WERI-Rb-1 (cell line): ENCODE measurements around the gene CYP4Z1.

Experiments used
- DNase-seq: peaks from one replicate; pipeline ENCODE4 v3.0.0-alpha.2; 2020
- H3K27ac ChIP-seq: fragments of 250-450 bp; sonication (Bioruptor Pico); 2 replicates; pipeline ENCODE4 v1.5.1; 2020; ENCODE audit warnings: mild to moderate bottlenecking, moderate library complexity
- H3K27me3 ChIP-seq: fragments of 250-450 bp; sonication (Bioruptor Pico); 2 replicates; pipeline ENCODE4 v1.5.1; 2021; ENCODE audit warnings: mild to moderate bottlenecking, low read depth, moderate library complexity; ENCODE audit not compliant: insufficient read depth, severe bottlenecking
- H3K36me3 ChIP-seq: fragments of 250-450 bp; sonication (Bioruptor Pico); 2 replicates; pipeline ENCODE4 v1.5.1; 2020; ENCODE audit warnings: mild to moderate bottlenecking, moderate library complexity
- H3K4me3 ChIP-seq: 2 replicates; pipeline ENCODE4 v1.5.1; 2011; ENCODE audit warnings: low read depth, mild to moderate bottlenecking, control low read depth, low read length
- H3K9me3 ChIP-seq: fragments of 250-450 bp; sonication (Bioruptor Pico); 2 replicates; pipeline ENCODE4 v1.5.1; 2021; ENCODE audit warnings: mild to moderate bottlenecking, moderate library complexity; ENCODE audit not compliant: severe bottlenecking
- CTCF ChIP-seq: IDR thresholded peaks from 2 replicates; pipeline ENCODE4 v1.5.1; 2011; ENCODE audit warnings: low read depth, mild to moderate bottlenecking, control low read depth, inconsistent platforms, low read length

The CYP4Z1 gene, protein sequence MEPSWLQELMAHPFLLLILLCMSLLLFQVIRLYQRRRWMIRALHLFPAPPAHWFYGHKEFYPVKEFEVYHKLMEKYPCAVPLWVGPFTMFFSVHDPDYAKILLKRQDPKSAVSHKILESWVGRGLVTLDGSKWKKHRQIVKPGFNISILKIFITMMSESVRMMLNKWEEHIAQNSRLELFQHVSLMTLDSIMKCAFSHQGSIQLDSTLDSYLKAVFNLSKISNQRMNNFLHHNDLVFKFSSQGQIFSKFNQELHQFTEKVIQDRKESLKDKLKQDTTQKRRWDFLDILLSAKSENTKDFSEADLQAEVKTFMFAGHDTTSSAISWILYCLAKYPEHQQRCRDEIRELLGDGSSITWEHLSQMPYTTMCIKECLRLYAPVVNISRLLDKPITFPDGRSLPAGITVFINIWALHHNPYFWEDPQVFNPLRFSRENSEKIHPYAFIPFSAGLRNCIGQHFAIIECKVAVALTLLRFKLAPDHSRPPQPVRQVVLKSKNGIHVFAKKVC

DNA sequence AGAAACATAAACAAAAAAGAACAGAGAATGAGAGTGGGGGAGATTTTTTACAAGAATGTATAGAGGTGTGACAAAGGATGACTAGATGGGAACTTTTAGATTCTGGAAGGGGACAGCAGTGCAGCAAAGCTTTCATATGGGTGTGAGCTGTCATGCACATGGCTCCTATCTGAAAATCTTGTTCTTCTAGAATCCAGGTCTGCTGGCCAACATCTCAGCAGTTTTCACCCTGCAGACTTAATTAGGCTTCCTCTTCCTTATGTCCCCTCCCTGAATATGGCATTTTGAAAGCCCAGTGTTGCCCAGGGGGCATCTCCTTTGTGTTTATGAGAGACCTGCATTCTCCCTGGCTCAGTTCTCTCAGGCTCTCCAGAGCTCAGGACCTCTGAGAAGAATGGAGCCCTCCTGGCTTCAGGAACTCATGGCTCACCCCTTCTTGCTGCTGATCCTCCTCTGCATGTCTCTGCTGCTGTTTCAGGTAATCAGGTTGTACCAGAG is at the start of gene CYP4Z1:
CYP4Z1 (plus strand) TSS at position 135 of the 498 bp plus-strand sequence; CDS start at position 395, 260 bp downstream.
- no peak within 1 kb of the TSS for H3K27ac ChIP-seq
- H3K9me3 ChIP-seq = no peaks in the 10 kb centered on the region
- H3K27me3 ChIP-seq = no peaks in the 10 kb centered on the region
- DNase-seq = no peak
- no peak for TF ChIP-seq CTCF
- no peak within 1 kb of the TSS for H3K4me3 ChIP-seq
- no peaks in the 10 kb centered on the region for H3K36me3 ChIP-seq

DNA sequence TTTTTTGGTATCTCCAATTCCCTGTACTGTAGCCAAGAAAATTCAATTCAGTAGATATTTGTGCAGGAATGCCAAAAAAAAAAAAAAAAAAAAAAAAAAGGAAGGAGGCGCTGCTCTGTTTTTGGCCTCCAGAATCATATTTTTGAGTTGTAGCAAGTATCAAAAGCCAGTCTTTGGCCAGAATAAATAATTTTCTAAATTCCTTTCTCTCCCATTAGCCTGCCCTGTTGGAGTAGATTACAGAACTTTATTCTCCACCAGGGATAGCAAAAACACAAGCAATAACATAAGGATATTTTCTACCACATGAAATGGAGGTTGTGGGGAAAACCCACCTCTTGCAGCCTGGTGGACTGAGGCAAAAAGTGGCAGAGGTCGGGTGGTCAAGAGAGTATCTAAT is 46.0 kb upstream of the CYP4Z1 start:
- peaks cover 11% of the 10 kb centered on the region for H3K27me3 ChIP-seq
- H3K9me3 ChIP-seq = no peaks in the 10 kb centered on the region
- no peak for DNase-seq
- H3K4me3 ChIP-seq = no peak overlapping the region
- no peaks in the 10 kb centered on the region for H3K36me3 ChIP-seq
- H3K27ac ChIP-seq = no peak overlapping the region
- no peak for TF ChIP-seq CTCF

DNA sequence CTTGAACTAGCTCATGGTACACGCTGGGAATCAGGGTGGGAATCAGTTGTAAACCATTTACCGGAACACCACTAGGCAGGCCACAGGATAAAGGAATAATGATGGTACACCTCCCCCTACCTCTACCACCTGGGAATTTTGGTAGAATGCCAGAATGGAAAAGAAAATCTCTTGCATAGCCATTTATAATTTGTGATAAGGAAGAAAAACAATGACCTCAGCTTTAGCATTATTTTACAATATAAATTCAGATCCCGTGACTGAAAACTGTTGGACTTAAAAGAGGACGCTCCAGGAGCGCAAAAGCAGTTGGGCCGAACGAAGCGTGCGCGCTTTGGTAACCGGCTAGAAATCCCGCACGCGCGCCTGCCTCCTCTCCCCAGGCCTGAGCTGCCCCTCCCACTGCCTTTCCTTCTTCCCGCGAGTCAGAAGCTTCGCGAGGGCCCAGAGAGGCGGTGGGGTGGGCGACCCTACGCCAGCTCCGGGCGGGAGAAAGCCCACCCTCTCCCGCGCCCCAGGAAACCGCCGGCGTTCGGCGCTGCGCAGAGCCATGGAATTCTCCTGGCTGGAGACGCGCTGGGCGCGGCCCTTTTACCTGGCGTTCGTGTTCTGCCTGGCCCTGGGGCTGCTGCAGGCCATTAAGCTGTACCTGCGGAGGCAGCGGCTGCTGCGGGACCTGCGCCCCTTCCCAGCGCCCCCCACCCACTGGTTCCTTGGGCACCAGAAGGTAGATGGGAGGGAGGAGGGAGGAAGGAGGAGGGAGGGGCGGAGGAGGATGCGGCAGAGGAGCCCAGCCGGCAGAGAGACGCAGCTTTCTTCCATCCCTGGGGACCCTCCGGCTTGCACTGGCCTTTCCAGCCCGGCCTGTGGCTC is 43.5 kb upstream of the CYP4Z1 start, which contains the start of gene CYP4X1:
CYP4X1 (plus strand) TSS at position 402 of the 873 bp plus-strand sequence; CDS start at position 551, 149 bp downstream.
- Histone ChIP-seq H3K4me3 (peak within 1 kb of the TSS; percentile 38), H3K9me3 (no peaks in the 10 kb centered on the region), H3K27me3 (peaks cover 11% of the 10 kb centered on the region), H3K36me3 (no peaks in the 10 kb centered on the region), H3K27ac (no peak within 1 kb of the TSS)
- TF ChIP-seq CTCF = no peak
- no peak for DNase-seq

DNA sequence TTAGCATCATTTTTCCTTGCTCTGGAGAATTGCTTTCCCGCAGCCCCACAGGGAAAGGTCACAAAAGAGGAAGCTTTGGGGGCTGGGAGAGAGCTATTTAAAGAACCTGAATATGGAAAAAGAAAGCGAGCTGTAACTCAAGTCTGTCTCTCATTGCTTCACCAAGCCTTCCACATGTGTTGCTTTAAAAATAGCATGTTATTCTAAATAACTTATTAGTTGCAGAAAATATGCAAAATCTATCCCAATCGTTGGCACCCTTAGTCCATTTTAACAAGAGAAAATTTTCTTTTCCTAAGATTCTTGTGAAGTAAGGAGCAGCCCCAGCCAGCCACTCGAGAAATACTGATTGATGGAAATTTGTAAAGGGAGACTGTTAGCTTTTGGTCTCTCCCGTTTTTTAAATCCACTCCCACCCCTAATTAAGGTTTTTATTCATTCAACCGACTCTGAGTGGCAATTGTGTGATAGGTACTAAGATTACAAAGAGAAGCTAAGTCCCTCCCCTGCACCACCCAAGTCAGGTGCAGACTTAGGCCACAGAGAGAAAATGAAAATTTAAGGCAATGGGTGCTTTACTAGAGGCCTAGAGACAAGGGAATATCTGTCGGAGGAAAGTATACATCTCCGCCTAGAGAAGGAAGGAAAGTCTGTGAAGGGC is 42.8 kb upstream of the CYP4Z1 start:
- peak overlapping the region; percentile 38; the same call in 1 of the 2 replicates for H3K4me3 ChIP-seq
- DNase-seq = no peak
- no peaks in the 10 kb centered on the region for H3K36me3 ChIP-seq
- no peak for TF ChIP-seq CTCF
- no peaks in the 10 kb centered on the region for H3K9me3 ChIP-seq
- no peak overlapping the region for H3K27ac ChIP-seq
- H3K27me3 ChIP-seq = peaks cover 11% of the 10 kb centered on the region

- Histone ChIP-seq H3K27ac (no peak overlapping the region), H3K27me3 (no peaks in the 10 kb centered on the region), H3K9me3 (no peaks in the 10 kb centered on the region), H3K4me3 (no peak overlapping the region), H3K36me3 (no peaks in the 10 kb centered on the region)
- DNase-seq = no peak
- no peak for TF ChIP-seq CTCF
These were observed 36.7 kb upstream of the CYP4Z1 start for GRCh38 chr1:47030170-47030805.
